ENCODE measurements around the gene PMF1. TPM values are rescaled to one million over a fixed set of nuclear protein-coding genes. Genes with fewer than 3 reads are reported as not detected.

Gene PMF1
- total RNA-seq, 1 experiment from 2014 or later, result 49.4 TPM

GRCh38 chr1:156233426-156234127 is 20.8 kb downstream of the PMF1 start:
- peak; percentile 77 for DNase-seq (ENCODE audit: low read depth)

- no peak for DNase-seq (ENCODE audit: low read depth)
Observed at GRCh38 chr1:156236164-156236563, 23.4 kb downstream of the PMF1 start.

GRCh38 chr1:156238248-156238647 is 25.4 kb downstream of the PMF1 start:
- DNase-seq (ENCODE audit: low read depth), result no peak

- DNase-seq (ENCODE audit: low read depth), result peak; percentile 82
Observed at GRCh38 chr1:156241311-156241811, 28.6 kb downstream of the PMF1 start.

GRCh38 chr1:156241926-156242325 is 29.1 kb downstream of the PMF1 start, which contains the start of gene BGLAP:
Gene BGLAP, plus strand, starts transcription at chr1:156242184. Its CDS starts 48 bp downstream, at chr1:156242232.
- DNase-seq (ENCODE audit: low read depth), result peak; percentile 36

GRCh38 chr1:156242738-156243137 is 29.9 kb downstream of the PMF1 start:
- DNase-seq (ENCODE audit: low read depth), result no peak

- DNase-seq (ENCODE audit: low read depth), result no peak
Observed at GRCh38 chr1:156244126-156244525, 31.3 kb downstream of the PMF1 start.

- no peak for DNase-seq (ENCODE audit: low read depth)
Observed at GRCh38 chr1:156244712-156245111, 31.9 kb downstream of the PMF1 start.

GRCh38 chr1:156245451-156246232 is 32.8 kb downstream of the PMF1 start:
- DNase-seq (ENCODE audit: low read depth), result no peak

GRCh38 chr1:156246241-156246780 is 33.5 kb downstream of the PMF1 start:
- DNase-seq (ENCODE audit: low read depth), result no peak

GRCh38 chr1:156246781-156247459 is 34.1 kb downstream of the PMF1 start:
- no peak for DNase-seq (ENCODE audit: low read depth)

GRCh38 chr1:156247460-156248322 is 34.9 kb downstream of the PMF1 start, which contains the start of gene PAQR6:
Gene PAQR6, minus strand, starts transcription at chr1:156248056. Its CDS starts 1,325 bp downstream, at chr1:156246731.
- DNase-seq (ENCODE audit: low read depth), result peak; percentile 25

GRCh38 chr1:156248323-156248683 is 35.5 kb downstream of the PMF1 start:
- DNase-seq (ENCODE audit: low read depth), result no peak

- no peak for DNase-seq (ENCODE audit: low read depth)
Observed at GRCh38 chr1:156249593-156249992, 36.8 kb downstream of the PMF1 start.

- DNase-seq (ENCODE audit: low read depth), result no peak
Observed at GRCh38 chr1:156251527-156251926, 38.7 kb downstream of the PMF1 start.

GRCh38 chr1:156253634-156254033 is 40.8 kb downstream of the PMF1 start:
- no peak for DNase-seq (ENCODE audit: low read depth)

- no peak for DNase-seq (ENCODE audit: low read depth)
Observed at GRCh38 chr1:156257711-156258110, 44.9 kb downstream of the PMF1 start.

- DNase-seq (ENCODE audit: low read depth), result no peak
Observed at GRCh38 chr1:156258859-156259258, 46.1 kb downstream of the PMF1 start.

- DNase-seq (ENCODE audit: low read depth), result no peak
Observed at GRCh38 chr1:156259805-156260204, 47.0 kb downstream of the PMF1 start.

GRCh38 chr1:156260896-156261295 is 48.1 kb downstream of the PMF1 start:
- DNase-seq (ENCODE audit: low read depth), result no peak

Measured in HT1080 (cell line).